SU-DHL-6 (cell line): ENCODE data around the gene GDPD3.

ENCODE experiments used
- EZH2phosphoT487 ChIP-seq: fragments of 200-600 bp; sonication (generic), shearing (Covaris generic); conservative IDR thresholded peaks from 2 replicates; pipeline ENCODE4 v1.6.1; 2018; ENCODE audit warnings: mild to moderate bottlenecking, antibody characterized with exemption, low read length, moderate library complexity, mixed read lengths
- TF ChIP-seq, protein P1 (sequence below): fragments of 200-600 bp; sonication (generic); IDR thresholded peaks from one replicate; pipeline ENCODE4 v1.5.1; 2017; ENCODE audit warnings: antibody characterized with exemption, mild to moderate bottlenecking, low read length, moderate library complexity; ENCODE audit not compliant: insufficient read depth, poor library complexity, severe bottlenecking

DNA sequence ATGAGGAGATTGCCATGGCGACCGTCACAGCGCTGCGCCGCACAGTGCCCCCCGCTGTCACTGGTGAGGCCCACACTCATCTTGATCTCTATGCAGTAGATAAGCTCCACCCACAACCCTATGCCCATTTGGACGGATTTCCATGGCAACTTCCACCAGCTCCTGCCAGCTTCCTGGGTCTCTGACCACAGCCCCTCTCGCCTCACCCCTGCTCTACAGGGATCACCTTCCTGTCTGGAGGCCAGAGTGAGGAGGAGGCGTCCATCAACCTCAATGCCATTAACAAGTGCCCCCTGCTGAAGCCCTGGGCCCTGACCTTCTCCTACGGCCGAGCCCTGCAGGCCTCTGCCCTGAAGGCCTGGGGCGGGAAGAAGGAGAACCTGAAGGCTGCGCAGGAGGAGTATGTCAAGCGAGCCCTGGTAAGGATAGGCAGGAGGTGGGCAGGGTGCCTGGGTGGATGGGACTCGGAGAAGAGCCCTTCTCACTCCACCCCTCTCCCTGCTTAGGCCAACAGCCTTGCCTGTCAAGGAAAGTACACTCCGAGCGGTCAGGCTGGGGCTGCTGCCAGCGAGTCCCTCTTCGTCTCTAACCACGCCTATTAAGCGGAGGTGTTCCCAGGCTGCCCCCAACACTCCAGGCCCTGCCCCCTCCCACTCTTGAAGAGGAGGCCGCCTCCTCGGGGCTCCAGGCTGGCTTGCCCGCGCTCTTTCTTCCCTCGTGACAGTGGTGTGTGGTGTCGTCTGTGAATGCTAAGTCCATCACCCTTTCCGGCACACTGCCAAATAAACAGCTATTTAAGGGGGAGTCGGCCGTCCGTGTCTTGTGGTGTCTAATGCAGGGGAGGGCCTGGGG, 43.5 kb downstream of the GDPD3 start:
- TF ChIP-seq, protein P1, sequence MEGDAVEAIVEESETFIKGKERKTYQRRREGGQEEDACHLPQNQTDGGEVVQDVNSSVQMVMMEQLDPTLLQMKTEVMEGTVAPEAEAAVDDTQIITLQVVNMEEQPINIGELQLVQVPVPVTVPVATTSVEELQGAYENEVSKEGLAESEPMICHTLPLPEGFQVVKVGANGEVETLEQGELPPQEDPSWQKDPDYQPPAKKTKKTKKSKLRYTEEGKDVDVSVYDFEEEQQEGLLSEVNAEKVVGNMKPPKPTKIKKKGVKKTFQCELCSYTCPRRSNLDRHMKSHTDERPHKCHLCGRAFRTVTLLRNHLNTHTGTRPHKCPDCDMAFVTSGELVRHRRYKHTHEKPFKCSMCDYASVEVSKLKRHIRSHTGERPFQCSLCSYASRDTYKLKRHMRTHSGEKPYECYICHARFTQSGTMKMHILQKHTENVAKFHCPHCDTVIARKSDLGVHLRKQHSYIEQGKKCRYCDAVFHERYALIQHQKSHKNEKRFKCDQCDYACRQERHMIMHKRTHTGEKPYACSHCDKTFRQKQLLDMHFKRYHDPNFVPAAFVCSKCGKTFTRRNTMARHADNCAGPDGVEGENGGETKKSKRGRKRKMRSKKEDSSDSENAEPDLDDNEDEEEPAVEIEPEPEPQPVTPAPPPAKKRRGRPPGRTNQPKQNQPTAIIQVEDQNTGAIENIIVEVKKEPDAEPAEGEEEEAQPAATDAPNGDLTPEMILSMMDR, result no peak
- no peak for TF ChIP-seq EZH2phosphoT487
